HG03045 (cell line): ENCODE measurements around the gene PRSS53.

Source experiments
- ATAC-seq: cut with Tn5 transposase; IDR thresholded peaks from one replicate; pipeline ENCODE4 v1.9.1; 2021; ENCODE audit warnings: mild to moderate bottlenecking, moderate library complexity; ENCODE audit not compliant: unreplicated experiment

The PRSS53 gene

GRCh38 chr16:31099860-31100638 lies 11.3 kb upstream of the PRSS53 start:
- ATAC-seq = no peak

- ATAC-seq = peak; percentile 80
These were observed 5.8 kb upstream of the PRSS53 start, which contains the start of gene VKORC1 for GRCh38 chr16:31094424-31095120. Gene VKORC1 (minus strand): TSS chr16:31094797. CDS start chr16:31094729, 68 bp downstream.

GRCh38 chr16:31094088-31094423 lies 5.3 kb upstream of the PRSS53 start:
- no peak for ATAC-seq

- ATAC-seq = no peak
These were observed 4.5 kb upstream of the PRSS53 start for GRCh38 chr16:31093132-31093703.

DNA sequence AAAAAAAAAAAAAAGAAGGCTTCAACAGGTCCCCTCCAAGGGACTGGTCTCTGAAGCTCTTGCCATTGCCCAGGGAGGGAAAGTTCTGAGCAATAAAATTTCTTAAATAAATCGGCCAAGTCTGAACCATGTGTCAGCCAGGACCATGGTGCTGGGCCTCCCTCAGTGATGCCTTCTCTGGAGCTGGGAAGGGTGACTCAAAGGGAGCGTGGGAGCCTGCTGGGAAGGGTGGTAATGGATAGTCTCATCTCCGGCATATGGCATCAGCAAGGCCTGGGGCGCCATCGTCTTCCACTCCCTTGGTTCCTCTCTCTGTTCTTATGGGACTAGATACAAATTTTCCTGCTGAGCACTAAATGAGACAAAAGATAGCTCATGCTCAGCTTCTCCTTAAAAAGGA lies 3.6 kb upstream of the PRSS53 start:
- ATAC-seq = no peak

- ATAC-seq = no peak
These were observed 1.8 kb upstream of the PRSS53 start for GRCh38 chr16:31090540-31090939.

DNA sequence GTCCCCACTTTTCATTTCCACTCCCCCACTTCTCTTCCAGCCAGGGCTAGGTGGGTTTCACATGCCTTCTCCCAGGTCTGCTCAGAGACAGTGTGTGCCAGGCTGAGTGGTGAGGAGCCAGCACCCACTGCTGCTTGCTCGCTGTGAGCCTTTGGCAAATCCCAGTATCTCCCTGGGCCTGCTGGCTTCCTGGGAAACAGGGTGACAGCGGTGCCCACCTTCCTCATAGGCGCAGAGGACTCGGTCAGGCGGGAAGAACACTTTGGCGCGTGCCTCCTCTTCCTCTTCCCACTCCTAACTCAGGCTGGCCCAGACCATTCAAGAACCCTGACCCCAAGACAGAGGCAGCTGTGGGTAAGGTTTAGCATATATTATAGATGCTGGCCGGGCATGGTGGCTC lies 456 bp upstream of the PRSS53 start:
- ATAC-seq = no peak

DNA sequence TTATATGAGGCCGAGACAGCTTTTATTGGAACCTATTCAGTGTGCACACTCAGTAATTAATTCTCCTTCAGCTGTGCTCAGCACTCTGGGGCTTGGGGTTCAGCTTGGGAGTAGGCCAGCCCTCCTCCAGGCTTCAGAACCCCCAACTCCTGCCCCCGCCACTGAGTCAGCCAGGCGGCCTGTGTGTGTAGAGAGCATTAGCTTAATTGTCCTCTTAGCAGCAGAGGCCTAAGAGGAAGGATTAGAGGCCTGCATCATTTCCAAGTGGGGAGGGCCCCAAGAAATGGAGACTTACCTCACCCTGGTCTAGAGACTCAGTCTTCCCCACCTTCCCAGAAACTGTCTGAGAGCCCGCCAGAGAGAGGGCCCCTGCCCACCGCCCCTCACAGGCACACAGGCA lies 772 bp downstream of the PRSS53 start:
- ATAC-seq = no peak

- ATAC-seq = no peak
These were observed 1.3 kb downstream of the PRSS53 start for GRCh38 chr16:31087481-31087880.

DNA sequence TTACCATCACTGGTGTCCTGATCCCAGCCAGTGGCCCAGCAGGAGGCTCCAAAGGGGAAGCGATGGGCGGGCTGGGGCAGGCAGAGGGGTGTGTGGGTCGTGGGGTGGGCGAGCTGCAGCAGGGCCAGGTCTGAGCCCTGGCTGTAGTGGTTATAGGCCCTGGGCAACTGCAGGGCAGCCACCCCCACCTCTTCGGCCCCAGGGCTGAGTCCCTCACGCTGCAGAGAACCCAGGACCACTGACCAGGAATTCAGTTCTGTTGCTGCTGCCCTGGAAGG lies 2.2 kb downstream of the PRSS53 start:
- no peak for ATAC-seq

GRCh38 chr16:31085873-31086628 lies 2.7 kb downstream of the PRSS53 start:
- no peak for ATAC-seq

- ATAC-seq = no peak
These were observed 3.3 kb downstream of the PRSS53 start for GRCh38 chr16:31085411-31085810.

GRCh38 chr16:31084584-31085302 lies 4.0 kb downstream of the PRSS53 start:
- no peak for ATAC-seq

GRCh38 chr16:31083981-31084380 lies 4.8 kb downstream of the PRSS53 start:
- ATAC-seq = no peak

GRCh38 chr16:31083556-31083955 lies 5.2 kb downstream of the PRSS53 start:
- ATAC-seq = no peak

GRCh38 chr16:31083081-31083480 lies 5.7 kb downstream of the PRSS53 start:
- ATAC-seq = no peak

GRCh38 chr16:31082368-31083045 lies 6.2 kb downstream of the PRSS53 start:
- ATAC-seq = no peak

DNA sequence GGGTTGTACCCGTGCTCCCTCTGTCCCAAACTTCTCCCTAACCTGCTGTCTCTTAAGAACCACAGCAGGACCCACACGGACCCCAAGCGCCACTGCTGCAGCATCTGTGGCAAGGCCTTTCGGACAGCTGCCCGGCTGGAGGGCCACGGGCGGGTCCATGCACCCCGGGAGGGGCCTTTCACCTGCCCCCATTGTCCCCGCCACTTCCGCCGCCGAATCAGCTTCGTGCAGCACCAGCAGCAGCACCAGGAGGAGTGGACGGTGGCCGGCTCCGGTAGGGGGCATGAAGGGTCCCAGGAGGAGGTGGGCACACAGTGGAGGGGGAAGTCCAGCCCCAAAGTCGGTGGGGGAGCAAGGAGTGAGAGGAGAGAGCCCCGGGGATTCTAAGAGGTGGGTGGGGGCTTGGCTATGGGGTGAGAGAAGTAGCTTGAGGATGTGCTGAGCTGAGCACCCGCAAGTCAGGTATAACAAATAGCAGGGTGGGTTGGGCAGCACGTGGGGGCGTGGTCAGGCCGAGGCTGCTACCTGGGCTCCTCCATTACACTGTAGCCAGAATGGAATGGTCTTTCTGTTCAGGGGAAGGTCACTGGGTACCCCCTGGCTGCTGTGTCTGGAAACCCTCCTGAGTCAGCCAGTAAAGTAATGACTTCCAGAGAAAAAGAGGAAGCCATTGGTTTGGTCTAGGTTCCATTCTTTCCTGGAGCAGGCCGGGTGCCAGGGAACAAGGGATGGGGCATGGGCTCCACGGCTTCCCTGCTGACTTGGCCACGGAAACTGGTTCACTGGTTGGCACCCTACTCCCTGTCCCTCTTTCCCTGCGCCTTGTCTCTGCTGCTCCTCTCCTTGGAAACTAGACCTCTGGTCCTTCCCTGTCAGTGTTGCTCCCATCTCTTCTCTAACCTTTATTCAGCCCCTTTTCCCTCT lies 7.1 kb downstream of the PRSS53 start:
- no peak for ATAC-seq

DNA sequence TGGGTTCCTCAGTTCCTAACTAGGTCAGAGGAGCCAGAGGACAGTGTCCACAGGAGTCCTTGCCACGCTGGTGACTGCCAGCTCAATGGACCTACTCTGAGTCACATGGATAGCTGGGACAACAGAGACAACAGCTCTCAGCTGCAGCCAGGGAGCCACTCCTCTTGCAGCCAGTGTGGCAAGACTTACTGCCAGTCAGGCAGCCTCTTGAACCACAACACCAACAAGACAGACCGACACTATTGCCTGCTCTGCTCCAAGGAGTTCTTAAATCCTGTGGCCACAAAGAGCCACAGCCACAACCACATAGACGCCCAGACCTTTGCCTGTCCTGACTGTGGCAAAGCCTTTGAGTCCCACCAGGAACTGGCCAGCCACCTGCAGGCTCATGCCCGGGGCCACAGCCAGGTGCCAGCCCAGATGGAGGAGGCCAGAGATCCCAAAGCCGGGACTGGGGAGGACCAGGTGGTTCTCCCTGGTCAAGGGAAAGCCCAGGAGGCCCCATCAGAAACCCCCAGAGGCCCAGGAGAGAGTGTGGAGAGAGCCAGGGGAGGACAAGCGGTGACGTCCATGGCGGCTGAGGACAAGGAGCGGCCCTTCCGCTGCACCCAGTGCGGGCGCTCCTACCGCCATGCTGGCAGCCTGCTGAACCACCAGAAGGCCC lies 7.9 kb downstream of the PRSS53 start:
- no peak for ATAC-seq
